Left lung (tissue), 10 donors: ENCODE measurements around the gene ABHD8. TPM values are rescaled to one million over a fixed set of nuclear protein-coding genes. Genes with fewer than 3 reads are reported as not detected.

Experiments used
- ATAC-seq: fragments of 200-7000 bp; cut with Tn5 transposase; one replicate; pipeline ENCODE4 v1.9.1; 2020; ENCODE audit warnings: moderate library complexity
- DNase-seq, 4 donors: peaks; one replicate each; pipeline ENCODE4 v3.0.0-alpha.2; 2013 to 2020
- H3K27ac ChIP-seq, 2 donors: fragments of 200-600 bp; sonication (generic) in 1 of 2; one replicate each; pipeline versions ENCODE4 v1.5.0 to v1.8.0; 2020 to 2021
- H3K27me3 ChIP-seq, 2 donors: fragments of 200-600 bp; sonication (generic) in 1 of 2; one replicate each; pipeline versions ENCODE4 v1.5.0 to v1.8.0; 2020 to 2021
- H3K36me3 ChIP-seq, 2 donors: fragments of 200-600 bp; sonication (generic) in 1 of 2; one replicate each; pipeline versions ENCODE4 v1.5.0 to v1.8.0; 2020 to 2021
- H3K4me1 ChIP-seq, 2 donors: fragments of 200-600 bp; one replicate each; pipeline ENCODE4 v1.8.0; 2021
- H3K4me3 ChIP-seq, 2 donors: fragments of 200-600 bp; sonication (generic) in 1 of 2; one replicate each; pipeline versions ENCODE4 v1.5.0 to v1.8.0; 2020 to 2021; ENCODE audit warnings: mild to moderate bottlenecking in 1 of 2
- H3K9me3 ChIP-seq, 2 donors: fragments of 200-600 bp; sonication (generic) in 1 of 2; one replicate each; pipeline versions ENCODE4 v1.5.0 to v1.8.0; 2020 to 2021
- CTCF ChIP-seq, 2 donors: fragments of 200-600 bp; sonication (generic) in 1 of 2; IDR thresholded peaks; one replicate each; pipeline versions ENCODE4 v1.5.0 to v1.8.0; 2021; ENCODE audit warnings: antibody characterized with exemption in 2 of 2
- intact Hi-C, 2 donors: fragments of 100-400 bp; cut with DNase I; formaldehyde crosslinking; loops; one replicate each; pipeline versions ENCODE4 v1.11.2 to v1.14.2; 2022
- polyA plus RNA-seq, 6 donors: library from polyadenylated mRNA; unstranded; fragments of 120-200 nt; gene quantifications; one replicate each; pipeline ENCODE4 v1.2.1, GENCODE V29; 2013; ENCODE audit not compliant: insufficient read length in 6 of 6
- total RNA-seq, 2 donors: library from RNA; stranded (reverse); fragmentation: NEBNext Ultra II Directional; extraction: Animal tissue kit (Norgen Biotek cat#: 25700); gene quantifications; one replicate each; pipeline ENCODE4 v1.2.1, GENCODE V29; 2021
- donor health status: DM: no; HTN: yes; CAD: no.
- donor health status: DM: no; HTN: no; CAD: no.

The ABHD8 gene
- total and polyA plus RNA-seq, 8 donors, result 6.8 to 17.1 (median 10.5) TPM

- no peak for DNase-seq
- intact Hi-C loops, result no loop called here
- peaks cover 0 to 11% of the 10 kb centered on the region in 2 donors for H3K36me3 ChIP-seq
- H3K4me1 ChIP-seq, result peaks cover 28 to 79% of the 10 kb centered on the region in 2 donors
- H3K27ac ChIP-seq, result no peak overlapping the region
- no peak for ATAC-seq
- H3K9me3 ChIP-seq, result no peaks in the 10 kb centered on the region
- no peak overlapping the region for H3K4me3 ChIP-seq
- H3K27me3 ChIP-seq, result no peaks in the 10 kb centered on the region
- no peak for TF ChIP-seq CTCF (IDR thresholded peaks at IDR 0.05)
Observed at GRCh38 chr19:17307876-17308377, 4.7 kb upstream of the ABHD8 start.

- Histone ChIP-seq H3K4me1 (peaks cover 28 to 77% of the 10 kb centered on the region in 2 donors), H3K4me3 (peak overlapping the region; percentile 54 to 68), H3K27ac (peak overlapping the region; percentile 91 to 92), H3K27me3 (no peaks in the 10 kb centered on the region), H3K9me3 (no peaks in the 10 kb centered on the region), H3K36me3 (no peaks in the 10 kb centered on the region)
- DNase-seq (no peak), ATAC-seq (no peak)
- TF ChIP-seq CTCF (IDR thresholded peaks at IDR 0.05), result no peak
- intact Hi-C loops, result no loop called here
Observed at GRCh38 chr19:17306285-17306714, 3.1 kb upstream of the ABHD8 start.

- H3K36me3 ChIP-seq, result peaks cover 0 to 5% of the 10 kb centered on the region in 2 donors
- peak; percentile 70 for ATAC-seq
- H3K4me3 ChIP-seq, result peak within 1 kb of the TSS; percentile 54 to 68
- H3K27ac ChIP-seq, result peak within 1 kb of the TSS; percentile 91 to 92
- intact Hi-C loops, result no loop called here
- H3K4me1 ChIP-seq, result peaks cover 26 to 72% of the 10 kb centered on the region in 2 donors
- no peaks in the 10 kb centered on the region for H3K9me3 ChIP-seq
- H3K27me3 ChIP-seq, result no peaks in the 10 kb centered on the region
- peak; percentile 60 to 87 for TF ChIP-seq CTCF (IDR thresholded peaks at IDR 0.05)
- DNase-seq, result peak; percentile 94 to 98 (median 98)
Observed at GRCh38 chr19:17305517-17306284, 2.5 kb upstream of the ABHD8 start, which contains the start of gene MRPL34. MRPL34 (plus strand) TSS chr19:17305872; CDS start chr19:17305893, 21 bp downstream.

GRCh38 chr19:17305216-17305516 is 1.9 kb upstream of the ABHD8 start:
- H3K4me3 ChIP-seq, result peak overlapping the region; percentile 54 to 68
- DNase-seq (no peak), ATAC-seq (no peak)
- H3K36me3 ChIP-seq, result peaks cover 0 to 9% of the 10 kb centered on the region in 2 donors
- peak overlapping the region; percentile 91 to 92 for H3K27ac ChIP-seq
- H3K4me1 ChIP-seq, result peaks cover 21 to 70% of the 10 kb centered on the region in 2 donors
- H3K27me3 ChIP-seq, result no peaks in the 10 kb centered on the region
- intact Hi-C loops, result no loop called here
- H3K9me3 ChIP-seq, result no peaks in the 10 kb centered on the region
- no peak for TF ChIP-seq CTCF (IDR thresholded peaks at IDR 0.05)

- Histone ChIP-seq H3K27ac (peak overlapping the region; percentile 91 to 92), H3K27me3 (no peaks in the 10 kb centered on the region), H3K4me3 (peak overlapping the region in 1 of 2 donors; percentile 68), H3K4me1 (peaks cover 18 to 65% of the 10 kb centered on the region in 2 donors), H3K36me3 (peaks cover 0 to 9% of the 10 kb centered on the region in 2 donors), H3K9me3 (no peaks in the 10 kb centered on the region)
- TF ChIP-seq CTCF (IDR thresholded peaks at IDR 0.05), result no peak
- DNase-seq, result peak in 2 of 4 donors; percentile 65 to 79
- intact Hi-C loops, result no loop called here
- peak; percentile 6 for ATAC-seq
Observed at GRCh38 chr19:17304386-17305215, 1.4 kb upstream of the ABHD8 start.
